ENCODE measurements around the gene TDRD9.

The TDRD9 gene

GRCh38 chr14:104095426-104096310 is 167.4 kb downstream of the TDRD9 start:
- DNase-seq: no peak

- DNase-seq: no peak
Observed at GRCh38 chr14:104096318-104096717, 168.1 kb downstream of the TDRD9 start.

GRCh38 chr14:104096751-104097700 is 168.8 kb downstream of the TDRD9 start:
- no peak for DNase-seq

- DNase-seq: no peak
Observed at GRCh38 chr14:104098272-104099095, 170.2 kb downstream of the TDRD9 start.

DNA sequence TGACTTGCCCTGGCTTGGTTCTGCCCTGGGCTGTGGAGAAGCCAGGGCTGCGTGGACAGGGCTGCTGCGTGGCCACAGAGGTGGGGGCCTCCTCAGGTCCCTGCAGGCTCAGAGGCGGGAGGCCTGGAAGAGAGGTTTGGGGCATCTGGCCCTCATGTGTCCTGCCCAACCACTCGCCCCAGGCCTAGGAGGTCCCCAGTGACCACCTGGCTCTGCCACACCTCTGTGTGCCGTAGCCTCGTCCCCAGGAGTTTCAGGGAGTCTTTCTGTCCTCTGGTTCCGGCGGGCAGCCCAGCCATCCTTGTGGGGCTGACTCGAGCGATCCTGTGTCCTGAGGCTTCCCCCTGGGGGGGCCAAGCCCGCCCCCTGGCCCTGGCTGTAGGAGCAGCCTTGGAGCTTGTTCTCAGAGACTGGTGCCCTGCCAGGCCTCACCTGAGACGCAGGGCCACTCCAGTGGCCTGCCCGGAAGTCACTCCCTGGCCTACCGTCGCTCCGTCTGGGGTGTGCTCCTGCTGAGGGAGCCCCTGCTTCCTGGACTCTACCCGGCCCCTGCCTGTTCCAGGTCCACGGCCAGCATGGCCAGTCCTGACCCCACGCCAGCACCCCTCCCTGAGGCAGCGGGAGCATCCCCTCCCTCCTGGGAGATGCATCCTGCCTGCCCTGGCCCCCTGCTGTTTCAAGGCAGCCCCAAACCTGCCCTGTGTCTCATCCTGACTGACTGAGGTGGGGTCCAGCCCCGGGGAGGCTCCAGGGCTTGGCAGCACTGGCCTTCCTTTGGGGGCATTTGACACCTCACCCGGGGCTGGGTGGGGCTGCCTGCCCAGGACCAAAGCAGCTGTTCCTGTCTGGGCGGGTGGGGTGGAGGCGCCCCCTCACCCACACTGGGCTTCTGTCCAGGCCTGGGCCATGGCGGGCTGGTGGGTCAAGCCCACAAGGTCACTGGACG is 171.1 kb downstream of the TDRD9 start:
- DNase-seq: no peak

DNA sequence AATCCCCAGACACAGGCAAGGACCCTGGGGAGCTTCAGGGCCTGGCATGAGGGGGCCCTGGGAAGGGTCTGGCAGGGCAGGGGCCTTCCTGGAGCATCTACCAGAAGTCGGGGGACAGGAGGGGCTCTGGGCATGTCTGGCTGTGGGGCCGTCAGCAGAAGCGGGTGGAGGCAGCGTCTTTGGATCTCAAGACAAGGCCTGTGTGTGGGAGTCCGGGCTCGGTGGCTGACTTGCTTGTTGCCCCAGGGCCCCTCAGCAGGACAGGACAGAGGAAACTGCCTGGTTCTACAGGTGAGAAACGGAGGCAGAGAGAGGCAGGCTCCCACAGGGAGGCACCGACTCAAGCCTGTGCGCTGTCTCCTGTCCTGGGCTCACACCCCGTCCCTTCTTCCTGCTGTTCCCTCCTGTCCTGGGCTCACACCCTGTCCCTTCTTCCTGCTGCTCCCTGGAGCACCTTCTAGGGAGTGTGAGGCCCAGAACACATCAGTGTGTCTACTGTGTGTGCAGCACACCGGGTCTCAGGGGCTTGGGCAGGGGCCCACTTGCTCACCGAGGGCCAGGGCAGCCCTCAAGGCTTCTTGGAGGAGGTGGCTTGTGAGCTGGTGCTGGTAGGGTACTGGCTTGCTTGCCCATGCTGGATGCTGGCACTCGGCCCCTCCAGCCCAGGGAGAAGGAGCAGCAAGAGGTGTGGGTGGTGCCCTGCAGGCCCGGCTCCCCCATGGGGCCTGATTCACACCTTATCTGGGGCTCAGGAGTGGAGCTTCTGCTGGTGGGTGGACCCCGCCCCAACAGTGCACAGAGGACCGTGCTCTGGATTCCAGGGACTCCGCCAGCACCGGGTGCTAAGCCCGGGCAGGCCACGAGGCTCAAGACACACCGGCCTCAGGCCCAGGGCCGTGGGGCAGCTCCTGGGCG is 172.2 kb downstream of the TDRD9 start:
- DNase-seq: no peak

- DNase-seq: no peak
Observed at GRCh38 chr14:104101086-104101621, 172.9 kb downstream of the TDRD9 start.

DNA sequence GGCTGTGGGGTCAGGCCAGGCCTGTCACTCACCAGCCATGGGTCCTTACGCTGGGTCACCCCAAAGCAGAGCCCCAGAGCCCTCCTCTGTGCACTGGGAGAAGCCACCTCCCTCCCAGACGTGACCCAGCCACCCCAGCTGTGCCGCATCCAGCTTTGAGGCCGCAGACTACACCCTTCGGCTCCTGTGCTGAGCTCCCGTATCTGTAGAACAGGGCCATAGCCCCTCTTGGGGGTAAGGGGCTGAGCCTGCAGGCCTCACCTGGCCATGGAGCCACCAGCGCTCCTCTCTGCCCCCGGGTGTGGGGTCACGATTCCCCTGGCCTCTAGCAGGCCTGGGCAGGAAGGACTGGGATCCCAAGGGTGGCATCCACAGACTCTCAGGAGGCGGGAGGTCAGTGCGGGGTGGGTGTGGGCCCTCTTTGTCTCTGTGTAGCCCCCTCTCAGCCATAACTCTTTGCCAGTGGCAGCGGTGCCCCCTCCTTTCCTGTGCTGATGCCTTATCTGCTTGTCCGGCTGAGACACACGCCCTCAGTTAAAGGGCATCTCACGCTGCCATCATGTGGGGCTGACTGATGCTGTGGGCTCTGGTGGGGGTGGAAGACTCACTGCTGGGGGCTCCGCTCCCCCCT is 173.5 kb downstream of the TDRD9 start:
- DNase-seq: no peak

Data from T1000 (cell line).